Esophagus squamous epithelium (tissue), 4 donors: Measurements from ENCODE around the gene MBTPS2.

Experiments
- POLR2A ChIP-seq, 4 donors: fragments of 450-650 bp; IDR thresholded peaks; one replicate each; pipeline ENCODE4 v1.6.1; 2017; ENCODE audit warnings: antibody characterized with exemption in 4 of 4, mild to moderate bottlenecking in 4 of 4, moderate library complexity in 3 of 4
- TF ChIP-seq, protein P1 (sequence below), 6 experiments: fragments of 450-650 bp in 4 of 6; fragments of 200-600 bp in 2 of 6; sonication (generic) in 2 of 6; IDR thresholded peaks; one replicate each; pipeline ENCODE4 v1.5.1; 2016 to 2019; ENCODE audit warnings: antibody characterized with exemption in 6 of 6, mild to moderate bottlenecking in 4 of 6, moderate library complexity in 4 of 6

- TF ChIP-seq, protein P1, sequence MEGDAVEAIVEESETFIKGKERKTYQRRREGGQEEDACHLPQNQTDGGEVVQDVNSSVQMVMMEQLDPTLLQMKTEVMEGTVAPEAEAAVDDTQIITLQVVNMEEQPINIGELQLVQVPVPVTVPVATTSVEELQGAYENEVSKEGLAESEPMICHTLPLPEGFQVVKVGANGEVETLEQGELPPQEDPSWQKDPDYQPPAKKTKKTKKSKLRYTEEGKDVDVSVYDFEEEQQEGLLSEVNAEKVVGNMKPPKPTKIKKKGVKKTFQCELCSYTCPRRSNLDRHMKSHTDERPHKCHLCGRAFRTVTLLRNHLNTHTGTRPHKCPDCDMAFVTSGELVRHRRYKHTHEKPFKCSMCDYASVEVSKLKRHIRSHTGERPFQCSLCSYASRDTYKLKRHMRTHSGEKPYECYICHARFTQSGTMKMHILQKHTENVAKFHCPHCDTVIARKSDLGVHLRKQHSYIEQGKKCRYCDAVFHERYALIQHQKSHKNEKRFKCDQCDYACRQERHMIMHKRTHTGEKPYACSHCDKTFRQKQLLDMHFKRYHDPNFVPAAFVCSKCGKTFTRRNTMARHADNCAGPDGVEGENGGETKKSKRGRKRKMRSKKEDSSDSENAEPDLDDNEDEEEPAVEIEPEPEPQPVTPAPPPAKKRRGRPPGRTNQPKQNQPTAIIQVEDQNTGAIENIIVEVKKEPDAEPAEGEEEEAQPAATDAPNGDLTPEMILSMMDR (IDR thresholded peaks at IDR 0.05), result no peak
- TF ChIP-seq POLR2A (IDR thresholded peaks at IDR 0.05), result no peak
Observed at GRCh38 chrX:21853578-21853977, 14.2 kb downstream of the MBTPS2 start.
